GM21390 (cell line): Measurements from ENCODE around the gene NDUFS4.
"Not testable (repeated sequence)": the region's sequence is repeated elsewhere in the genome, so short reads cannot be mapped to it uniquely, and the experiment has no call there.

ENCODE experiments used
- ATAC-seq: cut with Tn5 transposase; IDR thresholded peaks from one replicate; pipeline ENCODE4 v1.9.1; 2021; ENCODE audit not compliant: unreplicated experiment

The NDUFS4 gene

GRCh38 chr5:53660573-53660972 is 100.1 kb downstream of the NDUFS4 start:
- ATAC-seq: not testable (repeated sequence)

GRCh38 chr5:53665313-53665712 is 104.9 kb downstream of the NDUFS4 start:
- ATAC-seq: not testable (repeated sequence)

- no peak for ATAC-seq
Observed at GRCh38 chr5:53667621-53668020, 107.2 kb downstream of the NDUFS4 start.

GRCh38 chr5:53671447-53671846 is 111.0 kb downstream of the NDUFS4 start:
- ATAC-seq: no peak

- ATAC-seq: no peak
Observed at GRCh38 chr5:53674121-53674520, 113.7 kb downstream of the NDUFS4 start.

- ATAC-seq: no peak
Observed at GRCh38 chr5:53677632-53678031, 117.2 kb downstream of the NDUFS4 start.

GRCh38 chr5:53678981-53679660 is 118.7 kb downstream of the NDUFS4 start:
- no peak for ATAC-seq

DNA sequence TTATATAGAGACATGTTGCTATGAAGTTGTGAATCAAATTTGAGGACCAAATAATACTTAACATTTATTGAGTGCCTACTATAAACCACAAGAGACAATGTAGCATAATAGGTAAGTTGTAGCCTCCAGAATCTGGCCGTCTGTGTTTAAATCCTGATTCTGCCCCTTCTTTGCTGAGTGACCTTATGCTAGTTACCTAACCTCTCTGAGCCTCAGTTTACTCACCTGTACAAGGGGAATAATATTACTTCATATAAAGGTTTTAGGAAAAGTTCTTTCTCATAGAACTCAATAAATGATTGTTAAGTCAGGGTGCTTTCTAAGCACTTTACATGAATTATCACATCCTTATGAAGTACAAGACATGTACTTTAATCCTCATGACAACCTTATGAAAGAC is 120.6 kb downstream of the NDUFS4 start:
- ATAC-seq: no peak

GRCh38 chr5:53691014-53691413 is 130.6 kb downstream of the NDUFS4 start:
- ATAC-seq: no peak

DNA sequence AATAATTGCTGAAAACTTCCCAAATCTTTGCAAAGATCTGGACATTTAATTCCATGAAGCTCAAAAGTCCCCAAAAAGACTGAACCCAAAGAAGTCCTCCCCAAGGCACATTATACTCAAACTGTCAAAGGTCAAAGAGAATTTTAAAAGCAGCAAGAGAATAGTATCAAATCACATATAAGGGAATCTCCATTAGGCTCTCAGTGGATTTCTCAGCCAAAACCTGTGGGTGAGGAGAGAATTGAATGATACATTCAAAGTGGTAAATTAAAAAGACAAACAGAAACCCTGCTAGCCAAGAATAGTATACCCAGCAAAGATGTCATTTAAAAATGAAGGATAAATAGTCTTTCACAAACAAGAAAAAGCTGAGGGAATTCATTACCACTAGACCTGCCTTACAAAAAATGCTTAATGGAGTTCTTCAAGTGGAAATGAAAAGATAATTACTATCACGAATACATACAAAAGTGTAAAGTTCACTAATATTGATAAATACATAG is 134.1 kb downstream of the NDUFS4 start:
- no peak for ATAC-seq

DNA sequence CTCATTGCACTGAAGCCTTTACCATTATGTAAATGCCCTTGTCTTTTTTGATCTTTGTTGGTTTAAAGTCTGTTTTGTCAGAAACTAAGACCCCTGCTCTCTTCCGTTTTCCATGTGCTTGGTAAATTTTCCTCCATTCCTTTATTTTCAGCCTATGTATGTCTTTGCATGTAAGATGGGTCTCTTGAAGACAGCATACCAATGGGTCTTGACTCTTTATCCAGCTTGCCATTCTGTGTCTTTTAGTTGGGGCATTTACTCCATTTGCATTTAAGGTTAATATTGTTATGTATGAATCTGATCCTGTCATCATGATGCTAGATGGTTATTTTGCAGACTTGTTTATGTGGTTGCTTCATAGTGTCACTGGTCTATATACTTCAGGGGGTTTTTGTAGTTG is 150.0 kb downstream of the NDUFS4 start:
- ATAC-seq: not testable (repeated sequence)

DNA sequence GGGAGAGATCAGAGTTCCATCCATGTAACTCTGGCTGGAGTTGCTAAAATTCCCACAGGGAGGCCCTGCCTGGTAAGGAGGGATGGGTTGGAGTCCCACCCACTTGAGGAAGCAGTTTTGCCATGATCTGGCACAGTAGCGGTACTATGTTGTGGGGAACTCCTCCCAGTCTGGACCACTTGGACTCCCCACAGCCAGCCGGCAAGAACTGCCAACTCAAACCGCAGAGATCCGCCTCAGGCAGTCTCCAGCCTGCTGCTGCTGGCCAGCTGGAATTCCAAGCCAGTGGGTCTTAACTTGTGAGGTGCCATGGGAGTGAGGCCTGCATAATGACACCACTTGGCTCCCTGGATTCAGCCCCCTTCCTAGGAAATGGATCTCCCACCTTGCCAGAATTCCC is 151.9 kb downstream of the NDUFS4 start:
- no peak for ATAC-seq

GRCh38 chr5:53713978-53714666 is 153.7 kb downstream of the NDUFS4 start:
- no peak for ATAC-seq

DNA sequence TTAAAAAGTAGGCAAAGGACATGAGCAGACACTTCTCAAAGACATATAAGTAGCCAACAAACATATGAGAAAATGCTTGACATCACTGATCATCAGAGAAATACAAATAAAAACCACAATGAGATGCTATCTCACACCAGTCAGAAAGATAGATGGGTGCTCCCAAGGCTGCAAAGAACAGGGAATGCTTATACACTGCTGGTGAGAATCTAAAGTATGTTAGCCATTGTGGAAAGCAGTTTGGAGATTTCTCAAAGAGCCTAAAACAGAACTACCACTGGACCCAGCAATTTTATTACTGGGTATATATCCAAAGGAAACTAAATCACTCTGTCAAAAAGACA is 154.2 kb downstream of the NDUFS4 start:
- no peak for ATAC-seq

- no peak for ATAC-seq
Observed at GRCh38 chr5:53726121-53726520, 165.7 kb downstream of the NDUFS4 start.

- no peak for ATAC-seq
Observed at GRCh38 chr5:53730943-53731342, 170.5 kb downstream of the NDUFS4 start.
